ENCODE measurements around the gene MED25.

Gene MED25

GRCh38 chr19:49873834-49874233, 55.7 kb downstream of the MED25 start:
- DNase-seq (ENCODE audit: low spot score): no peak

- DNase-seq (ENCODE audit: low spot score): no peak
Measured at GRCh38 chr19:49874503-49875157, 56.5 kb downstream of the MED25 start.

GRCh38 chr19:49875177-49875576, 57.1 kb downstream of the MED25 start:
- no peak for DNase-seq (ENCODE audit: low spot score)

- DNase-seq (ENCODE audit: low spot score): peak; percentile 46
Measured at GRCh38 chr19:49875857-49876421, 57.9 kb downstream of the MED25 start.

- peak; percentile 99 for DNase-seq (ENCODE audit: low spot score)
Measured at GRCh38 chr19:49876422-49877019, 58.4 kb downstream of the MED25 start.

GRCh38 chr19:49877020-49877878, 59.2 kb downstream of the MED25 start, which contains the start of the genes AKT1S1 and TBC1D17:
Gene AKT1S1, minus strand, starts transcription at chr19:49877355. Its CDS starts 4,060 bp downstream, at chr19:49873295.
Gene TBC1D17, plus strand, starts transcription at chr19:49877702. Its CDS starts 22 bp downstream, at chr19:49877724.
- DNase-seq (ENCODE audit: low spot score): peak; percentile 100

GRCh38 chr19:49877879-49878743, 60.0 kb downstream of the MED25 start:
- DNase-seq (ENCODE audit: low spot score): peak; percentile 98

GRCh38 chr19:49878744-49879070, 60.6 kb downstream of the MED25 start:
- DNase-seq (ENCODE audit: low spot score): no peak

GRCh38 chr19:49879243-49879963, 61.3 kb downstream of the MED25 start:
- no peak for DNase-seq (ENCODE audit: low spot score)

GRCh38 chr19:49880162-49880869, 62.2 kb downstream of the MED25 start:
- no peak for DNase-seq (ENCODE audit: low spot score)

- no peak for DNase-seq (ENCODE audit: low spot score)
Measured at GRCh38 chr19:49881186-49881585, 63.1 kb downstream of the MED25 start.

- DNase-seq (ENCODE audit: low spot score): no peak
Measured at GRCh38 chr19:49881672-49882394, 63.7 kb downstream of the MED25 start.

- no peak for DNase-seq (ENCODE audit: low spot score)
Measured at GRCh38 chr19:49882643-49883042, 64.6 kb downstream of the MED25 start.

GRCh38 chr19:49883094-49883493, 65.0 kb downstream of the MED25 start:
- no peak for DNase-seq (ENCODE audit: low spot score)

- DNase-seq (ENCODE audit: low spot score): no peak
Measured at GRCh38 chr19:49884109-49884508, 66.0 kb downstream of the MED25 start.

GRCh38 chr19:49884760-49885159, 66.7 kb downstream of the MED25 start:
- no peak for DNase-seq (ENCODE audit: low spot score)

All from CD4-positive, alpha-beta T cell treated with Interleukin-6 at 100 ng/mL for 8 hours (primary cell).